GM21737 (cell line): ENCODE data around the gene NPR3.

Source experiments
- ATAC-seq: cut with Tn5 transposase; IDR thresholded peaks from one replicate; pipeline ENCODE4 v1.9.1; 2021; ENCODE audit warnings: mild to moderate bottlenecking, moderate library complexity; ENCODE audit not compliant: unreplicated experiment

The NPR3 gene

DNA sequence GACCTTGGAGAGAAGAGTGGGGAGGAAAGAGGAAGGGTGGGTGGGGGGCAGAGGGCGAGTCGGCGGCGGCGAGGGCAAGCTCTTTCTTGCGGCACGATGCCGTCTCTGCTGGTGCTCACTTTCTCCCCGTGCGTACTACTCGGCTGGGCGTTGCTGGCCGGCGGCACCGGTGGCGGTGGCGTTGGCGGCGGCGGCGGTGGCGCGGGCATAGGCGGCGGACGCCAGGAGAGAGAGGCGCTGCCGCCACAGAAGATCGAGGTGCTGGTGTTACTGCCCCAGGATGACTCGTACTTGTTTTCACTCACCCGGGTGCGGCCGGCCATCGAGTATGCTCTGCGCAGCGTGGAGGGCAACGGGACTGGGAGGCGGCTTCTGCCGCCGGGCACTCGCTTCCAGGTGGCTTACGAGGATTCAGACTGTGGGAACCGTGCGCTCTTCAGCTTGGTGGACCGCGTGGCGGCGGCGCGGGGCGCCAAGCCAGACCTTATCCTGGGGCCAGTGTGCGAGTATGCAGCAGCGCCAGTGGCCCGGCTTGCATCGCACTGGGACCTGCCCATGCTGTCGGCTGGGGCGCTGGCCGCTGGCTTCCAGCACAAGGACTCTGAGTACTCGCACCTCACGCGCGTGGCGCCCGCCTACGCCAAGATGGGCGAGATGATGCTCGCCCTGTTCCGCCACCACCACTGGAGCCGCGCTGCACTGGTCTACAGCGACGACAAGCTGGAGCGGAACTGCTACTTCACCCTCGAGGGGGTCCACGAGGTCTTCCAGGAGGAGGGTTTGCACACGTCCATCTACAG, 760 bp downstream of the NPR3 start:
- no peak for ATAC-seq

DNA sequence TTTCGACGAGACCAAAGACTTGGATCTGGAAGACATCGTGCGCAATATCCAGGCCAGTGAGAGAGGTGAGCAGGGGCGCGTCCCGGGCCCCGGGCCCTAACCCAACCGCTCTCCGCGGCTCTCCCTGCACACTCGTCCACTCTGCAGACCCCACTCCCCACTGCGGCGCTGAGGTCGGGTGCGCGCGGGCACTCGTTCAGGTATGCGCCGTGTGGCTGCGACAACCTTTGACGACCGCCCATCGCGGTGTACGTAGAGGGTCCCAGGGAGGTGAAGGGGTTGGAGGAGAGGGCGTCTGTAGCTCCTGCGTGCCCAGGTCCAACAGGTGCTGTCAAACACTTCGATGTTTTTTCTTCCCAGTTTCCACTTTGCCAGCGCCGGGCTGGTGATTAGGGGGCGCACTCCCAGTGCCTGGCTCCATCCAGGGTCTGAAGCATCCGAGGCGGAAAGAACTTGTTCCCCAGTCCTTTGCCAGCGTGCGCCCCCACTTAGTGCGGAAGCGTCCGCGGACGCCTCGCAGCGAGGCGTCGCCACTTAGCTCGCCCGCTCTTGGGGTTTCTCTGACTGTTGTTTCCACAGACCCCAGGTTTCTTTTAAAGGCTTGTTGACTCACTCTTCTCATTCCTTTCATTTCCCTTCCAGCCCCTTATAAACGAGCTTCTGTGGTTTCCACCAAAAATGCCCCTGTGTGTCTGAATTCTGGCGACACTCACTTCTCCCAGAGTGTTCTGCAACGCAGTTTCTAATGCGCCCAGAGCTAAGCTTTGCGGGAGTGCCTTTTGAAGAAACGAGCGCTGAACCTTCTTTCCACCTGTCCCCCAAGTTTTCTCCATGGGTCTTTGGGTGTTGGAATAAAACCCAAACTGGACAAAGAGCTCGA, 1.6 kb downstream of the NPR3 start:
- no peak for ATAC-seq

GRCh38 chr5:32713361-32713769, 2.2 kb downstream of the NPR3 start:
- ATAC-seq: no peak

DNA sequence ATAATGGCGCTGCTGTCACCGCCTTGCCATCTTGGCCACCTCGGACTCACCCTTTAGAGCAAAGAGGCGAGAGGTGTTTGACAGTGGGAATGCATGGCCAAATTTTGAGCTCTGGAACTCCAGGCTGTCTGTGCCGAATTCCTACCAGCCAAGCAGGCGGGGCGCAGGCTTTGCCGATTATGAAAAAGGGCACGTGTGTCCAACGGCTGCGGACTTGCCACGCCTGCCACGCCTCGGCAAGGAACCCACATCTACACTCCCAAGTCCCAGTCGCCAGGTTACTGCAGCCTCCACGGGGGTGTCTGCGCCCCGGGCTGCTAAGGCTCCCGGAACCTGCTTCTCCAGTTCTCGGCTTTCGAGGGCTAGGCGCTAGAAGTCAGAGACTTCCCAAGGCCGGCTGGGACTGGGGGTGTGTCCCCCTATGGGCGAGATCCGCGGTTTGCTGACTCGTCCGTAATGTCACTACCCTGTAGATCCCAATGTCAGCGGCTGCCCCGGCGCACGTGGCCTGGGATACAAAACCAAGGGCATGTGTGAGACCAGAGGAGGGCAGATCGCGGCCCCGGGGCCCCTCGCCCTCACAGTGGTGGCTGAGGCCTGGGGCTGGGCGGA, 2.8 kb downstream of the NPR3 start:
- ATAC-seq: no peak

- no peak for ATAC-seq
Measured at GRCh38 chr5:32714836-32715235, 3.7 kb downstream of the NPR3 start.

GRCh38 chr5:32720300-32720699, 9.2 kb downstream of the NPR3 start:
- no peak for ATAC-seq

DNA sequence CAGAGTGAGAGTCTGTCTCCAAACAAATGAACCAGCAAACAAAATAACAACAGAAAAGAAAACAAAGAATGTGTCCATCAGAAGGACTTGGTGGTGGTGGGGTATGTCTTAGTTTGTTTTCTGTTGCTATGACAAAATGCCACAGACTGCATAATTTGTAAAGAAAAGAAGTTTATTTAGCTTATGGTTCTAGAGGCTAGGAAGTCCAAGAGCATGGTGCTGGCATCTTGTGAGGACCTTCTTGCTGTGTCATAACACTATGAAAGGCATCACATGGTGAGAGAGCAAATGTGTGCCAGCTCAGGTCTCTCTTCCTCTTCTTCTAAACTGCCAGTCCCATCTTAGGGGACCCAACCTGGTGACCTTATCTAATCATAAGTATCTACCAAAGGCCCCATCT, 10.5 kb downstream of the NPR3 start:
- ATAC-seq: no peak

DNA sequence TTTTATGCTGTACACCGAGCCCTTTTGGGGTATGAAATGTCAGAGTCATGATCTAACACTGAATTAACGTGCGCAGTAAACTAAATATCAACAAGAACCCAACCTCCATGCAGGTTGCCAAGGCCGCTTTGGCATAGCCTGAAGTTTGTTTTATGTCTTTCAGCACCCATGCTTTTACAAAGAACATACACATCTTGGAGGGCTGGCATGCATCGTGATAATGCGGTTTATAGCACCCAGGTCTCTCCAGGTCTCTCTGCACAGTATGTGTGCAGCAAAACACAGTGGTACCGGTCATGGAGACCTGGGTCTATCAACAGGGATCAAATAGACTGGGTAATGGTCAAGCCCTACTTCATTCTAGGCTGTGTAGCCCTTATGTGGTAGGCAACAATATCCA, 11.8 kb downstream of the NPR3 start:
- ATAC-seq: no peak

DNA sequence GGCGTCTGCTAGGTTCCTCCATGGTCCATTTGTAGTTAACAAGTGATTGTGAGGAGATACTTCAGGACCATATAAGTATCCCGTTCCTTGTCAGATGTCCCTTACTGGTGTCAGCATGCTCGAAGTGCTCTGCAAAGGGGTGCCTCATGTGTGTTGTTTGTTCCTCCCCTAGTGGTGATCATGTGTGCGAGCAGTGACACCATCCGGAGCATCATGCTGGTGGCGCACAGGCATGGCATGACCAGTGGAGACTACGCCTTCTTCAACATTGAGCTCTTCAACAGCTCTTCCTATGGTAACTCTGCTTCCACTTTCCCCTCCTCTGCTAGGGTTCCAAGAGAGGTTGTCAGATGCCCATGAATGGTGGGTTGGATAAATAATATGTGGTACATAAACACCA, 13.4 kb downstream of the NPR3 start:
- no peak for ATAC-seq

DNA sequence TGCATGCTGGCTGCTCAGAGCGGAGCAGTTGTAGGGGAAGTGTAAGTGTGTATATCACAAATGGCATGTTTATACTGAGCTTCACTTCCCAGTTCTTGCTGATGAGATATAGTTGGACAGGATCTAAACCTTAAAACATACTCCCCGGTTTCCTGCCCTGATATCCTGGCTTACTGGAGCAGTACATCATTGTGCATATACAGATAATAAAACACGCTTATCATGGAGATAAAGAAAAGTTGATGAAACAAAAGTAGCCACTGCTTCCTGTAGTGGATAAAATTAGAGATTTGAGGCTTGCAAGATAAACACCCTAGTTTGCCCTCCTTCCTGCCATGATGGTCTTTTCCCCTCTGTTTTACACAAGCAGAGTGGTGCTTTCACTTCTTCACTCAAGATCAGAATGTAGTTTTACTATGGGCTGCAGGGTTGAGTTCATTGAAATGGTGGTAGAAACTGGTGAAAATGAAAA, 15.0 kb downstream of the NPR3 start:
- no peak for ATAC-seq

- no peak for ATAC-seq
Measured at GRCh38 chr5:32729651-32730050, 18.5 kb downstream of the NPR3 start.

- ATAC-seq: no peak
Measured at GRCh38 chr5:32733590-32734340, 22.6 kb downstream of the NPR3 start.

DNA sequence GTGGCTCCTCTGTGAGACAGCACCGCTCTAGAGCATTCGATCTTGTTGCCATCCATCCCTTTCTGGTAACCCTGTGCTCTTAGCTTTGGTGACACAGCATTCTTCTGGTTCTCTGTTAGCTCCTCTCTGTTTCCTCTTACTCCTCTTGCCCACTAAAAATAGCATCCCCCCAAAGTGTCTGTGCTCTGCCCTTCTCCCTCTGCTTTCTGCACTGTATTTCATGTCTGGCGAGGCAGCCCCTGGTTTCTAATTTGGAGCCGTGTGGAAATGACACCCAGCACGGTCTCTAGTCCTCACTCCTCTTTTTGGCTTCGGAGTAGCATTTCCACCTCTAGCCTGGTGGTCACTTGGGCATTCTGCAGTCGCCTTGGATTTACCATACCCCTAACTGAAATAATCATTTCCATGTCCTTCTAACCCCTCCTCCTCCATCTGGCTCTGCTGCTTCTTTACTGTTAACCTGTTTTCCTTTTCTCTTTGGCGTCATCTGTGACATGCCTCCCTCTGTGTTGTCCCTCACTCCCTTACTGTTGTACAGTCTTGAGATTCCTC, 23.8 kb downstream of the NPR3 start:
- no peak for ATAC-seq

GRCh38 chr5:32735512-32735911, 24.4 kb downstream of the NPR3 start:
- ATAC-seq: no peak

DNA sequence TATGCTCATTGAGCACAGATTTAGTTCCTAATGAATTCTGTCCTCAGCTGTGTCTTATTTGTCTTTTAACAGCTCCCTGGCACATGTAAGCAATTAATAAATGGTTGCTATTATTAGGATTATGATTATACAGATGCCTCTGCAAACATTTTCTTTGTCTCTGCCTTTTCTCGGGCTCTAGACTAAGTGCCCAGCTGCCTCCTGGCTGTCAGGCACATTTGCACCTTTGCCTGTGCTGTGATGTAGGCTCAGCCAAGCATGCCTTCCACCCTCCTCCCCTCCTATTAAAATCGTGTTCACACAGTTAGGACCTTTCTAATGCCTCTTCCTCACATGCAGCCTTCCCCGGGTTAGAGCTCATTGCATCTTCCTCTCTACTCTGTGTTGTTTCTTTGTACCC, 25.7 kb downstream of the NPR3 start:
- no peak for ATAC-seq

GRCh38 chr5:32740651-32741050, 29.5 kb downstream of the NPR3 start:
- ATAC-seq: no peak

DNA sequence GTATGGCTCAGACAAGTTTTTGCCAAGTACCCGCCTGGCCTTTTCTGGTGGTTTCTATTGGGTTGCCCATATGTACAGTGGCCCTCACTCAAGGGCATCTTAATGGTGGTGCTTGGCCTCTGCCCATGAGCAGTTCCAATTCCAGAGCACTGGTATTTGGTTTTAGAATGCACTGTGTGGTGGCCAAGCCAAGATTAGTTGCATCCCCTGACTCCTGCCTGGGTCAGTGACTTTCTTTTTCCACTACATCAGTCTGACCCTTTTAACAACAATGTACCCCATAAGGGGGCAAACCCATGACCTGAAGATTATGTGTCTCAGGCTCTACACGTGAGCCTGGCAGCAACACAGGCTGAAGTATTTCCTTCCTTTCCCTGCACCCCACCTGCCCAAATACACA, 34.2 kb downstream of the NPR3 start:
- ATAC-seq: no peak

GRCh38 chr5:32752411-32752810, 41.3 kb downstream of the NPR3 start:
- ATAC-seq: no peak

DNA sequence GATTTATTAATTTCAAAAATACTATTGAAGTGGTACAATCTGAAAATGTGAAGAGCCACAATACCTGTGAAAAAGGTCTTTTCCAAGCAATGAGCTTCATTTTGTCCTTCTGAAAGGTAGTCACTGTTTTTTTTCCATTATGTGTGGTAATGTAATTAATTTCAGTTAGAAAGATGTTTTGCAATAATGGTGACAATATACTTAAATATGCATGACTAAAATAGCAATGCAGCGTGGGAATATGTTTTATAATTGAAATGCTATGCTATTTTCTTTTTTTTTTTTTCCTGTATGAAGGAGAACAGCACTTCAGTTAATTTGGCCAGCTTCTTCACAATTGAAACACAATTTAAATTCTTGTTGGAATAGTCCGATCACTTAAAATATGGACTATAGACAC, 41.9 kb downstream of the NPR3 start:
- no peak for ATAC-seq

GRCh38 chr5:32753765-32754164, 42.6 kb downstream of the NPR3 start:
- no peak for ATAC-seq

DNA sequence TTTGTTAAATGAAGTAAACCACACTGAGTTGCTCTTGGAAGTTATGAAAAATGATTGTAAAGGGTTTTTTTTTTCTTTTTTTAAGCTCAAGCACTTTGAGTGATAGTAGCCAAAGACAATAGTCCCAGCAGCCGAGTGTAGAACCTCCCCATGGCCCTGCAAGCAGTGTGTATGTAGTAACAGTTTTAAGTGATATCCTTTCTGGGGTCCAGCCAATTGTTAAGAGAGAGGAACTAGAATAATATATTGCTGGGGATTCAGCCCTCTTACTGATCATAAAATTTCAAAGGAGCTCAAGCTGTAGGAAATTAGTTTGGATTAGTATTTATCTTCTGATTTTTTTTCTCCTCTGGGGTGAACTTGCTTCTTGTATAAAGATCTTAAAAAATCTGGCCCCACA, 43.2 kb downstream of the NPR3 start:
- ATAC-seq: no peak
